GM06990 (cell line): ENCODE measurements around the gene SGIP1.
"Not testable (repeated sequence)": the region's sequence is repeated elsewhere in the genome, so short reads cannot be mapped to it uniquely, and the experiment has no call there.

Experiments used
- DNase-seq: peaks from one replicate; pipeline ENCODE4 v3.0.0-alpha.2; 2011; ENCODE audit not compliant: insufficient read length; ENCODE audit errors: extremely low read depth
- H3K27me3 ChIP-seq: replicated peaks from 2 replicates; pipeline ENCODE4 v1.6.0; 2011; ENCODE audit warnings: low read length; ENCODE audit not compliant: control insufficient read depth, insufficient read depth
- H3K36me3 ChIP-seq: 2 replicates; pipeline ENCODE4 v1.5.1; 2011; ENCODE audit warnings: low read length; ENCODE audit not compliant: control insufficient read depth, insufficient read depth
- H3K4me3 ChIP-seq: replicated peaks from 2 replicates; pipeline ENCODE4 v1.5.1; 2011; ENCODE audit warnings: low read depth, mild to moderate bottlenecking, control low read depth, low read length
- TF ChIP-seq, protein P1 (sequence below): IDR thresholded peaks from 2 replicates; pipeline ENCODE4 v1.5.1; 2011; ENCODE audit warnings: low read length, control low read depth, mild to moderate bottlenecking, inconsistent platforms; ENCODE audit not compliant: insufficient read depth, poor library complexity, severe bottlenecking

SGIP1 gene

GRCh38 chr1:66583021-66583420 is 49.1 kb downstream of the SGIP1 start:
- Histone ChIP-seq H3K4me3 (no peak overlapping the region), H3K27me3 (no peaks in the 10 kb centered on the region), H3K36me3 (no peaks in the 10 kb centered on the region)
- TF ChIP-seq, protein P1, sequence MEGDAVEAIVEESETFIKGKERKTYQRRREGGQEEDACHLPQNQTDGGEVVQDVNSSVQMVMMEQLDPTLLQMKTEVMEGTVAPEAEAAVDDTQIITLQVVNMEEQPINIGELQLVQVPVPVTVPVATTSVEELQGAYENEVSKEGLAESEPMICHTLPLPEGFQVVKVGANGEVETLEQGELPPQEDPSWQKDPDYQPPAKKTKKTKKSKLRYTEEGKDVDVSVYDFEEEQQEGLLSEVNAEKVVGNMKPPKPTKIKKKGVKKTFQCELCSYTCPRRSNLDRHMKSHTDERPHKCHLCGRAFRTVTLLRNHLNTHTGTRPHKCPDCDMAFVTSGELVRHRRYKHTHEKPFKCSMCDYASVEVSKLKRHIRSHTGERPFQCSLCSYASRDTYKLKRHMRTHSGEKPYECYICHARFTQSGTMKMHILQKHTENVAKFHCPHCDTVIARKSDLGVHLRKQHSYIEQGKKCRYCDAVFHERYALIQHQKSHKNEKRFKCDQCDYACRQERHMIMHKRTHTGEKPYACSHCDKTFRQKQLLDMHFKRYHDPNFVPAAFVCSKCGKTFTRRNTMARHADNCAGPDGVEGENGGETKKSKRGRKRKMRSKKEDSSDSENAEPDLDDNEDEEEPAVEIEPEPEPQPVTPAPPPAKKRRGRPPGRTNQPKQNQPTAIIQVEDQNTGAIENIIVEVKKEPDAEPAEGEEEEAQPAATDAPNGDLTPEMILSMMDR = no peak
- DNase-seq = no peak

DNA sequence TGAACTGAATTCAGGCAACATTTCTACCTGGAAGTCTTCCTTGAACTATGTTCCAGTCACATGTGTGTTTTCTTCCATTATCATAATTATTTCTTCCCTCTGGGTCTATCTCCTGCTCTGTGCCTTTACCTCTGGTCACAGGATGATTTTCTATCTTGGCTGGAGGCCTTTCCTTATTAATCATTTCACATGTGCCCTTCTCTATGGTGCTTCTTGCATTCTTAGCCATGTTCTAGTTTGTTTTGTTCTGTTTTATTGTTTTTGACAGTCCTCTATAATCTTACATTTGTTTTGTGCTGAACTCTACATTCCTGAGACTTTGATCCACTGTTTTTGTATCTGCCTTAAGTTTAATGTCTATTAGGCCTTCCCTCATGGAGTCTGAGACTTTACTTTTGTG is 51.0 kb downstream of the SGIP1 start:
- no peak for DNase-seq
- TF ChIP-seq, protein P1 = no peak
- Histone ChIP-seq H3K36me3 (no peaks in the 10 kb centered on the region), H3K27me3 (no peaks in the 10 kb centered on the region), H3K4me3 (no peak overlapping the region)

DNA sequence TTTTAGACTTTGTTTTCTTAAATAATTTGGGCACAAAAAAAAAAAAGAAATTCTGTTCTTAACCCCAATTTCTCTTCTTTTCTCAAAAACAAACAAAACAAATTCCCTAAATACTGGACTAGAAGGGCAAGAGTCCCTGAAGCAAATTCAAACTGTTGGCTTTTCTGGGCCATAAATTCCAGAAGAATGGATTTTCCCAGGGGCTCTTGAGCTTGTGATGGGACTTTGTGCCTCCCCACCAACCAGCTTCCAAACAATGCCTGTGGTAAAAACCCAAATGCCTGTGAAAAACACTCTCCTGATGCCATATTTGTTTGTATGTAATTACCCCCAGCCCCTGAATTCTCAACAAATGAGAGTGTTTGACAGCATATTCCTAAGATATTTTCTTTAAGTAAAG is 55.4 kb downstream of the SGIP1 start:
- no peak for DNase-seq
- Histone ChIP-seq H3K27me3 (no peaks in the 10 kb centered on the region), H3K36me3 (no peaks in the 10 kb centered on the region), H3K4me3 (no peak overlapping the region)
- TF ChIP-seq, protein P1 = no peak

- not testable (repeated sequence) for H3K27me3 ChIP-seq, H3K4me3 ChIP-seq, DNase-seq, H3K36me3 ChIP-seq
Observed at GRCh38 chr1:66592106-66592507, 58.2 kb downstream of the SGIP1 start.

DNA sequence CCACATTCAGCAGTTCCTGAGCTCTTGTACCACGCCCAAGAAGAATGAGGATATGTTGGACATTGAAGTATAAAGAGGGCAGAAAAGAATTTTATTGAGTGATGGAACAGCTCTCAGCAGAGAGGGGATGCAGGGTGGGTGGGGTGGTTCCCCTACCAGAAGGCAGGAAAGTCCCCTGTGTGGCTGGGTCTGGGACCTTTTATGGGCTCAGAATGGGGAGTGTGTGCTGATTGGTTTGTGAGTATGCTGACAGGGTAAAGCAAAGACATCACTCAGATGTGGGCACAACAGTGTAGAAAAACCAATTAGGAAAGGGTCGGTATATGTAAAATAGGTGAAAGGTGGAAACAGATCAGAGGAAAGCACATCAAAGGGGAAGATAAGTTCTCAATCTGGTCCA is 62.2 kb downstream of the SGIP1 start:
- TF ChIP-seq, protein P1 = no peak
- H3K27me3 ChIP-seq = no peaks in the 10 kb centered on the region; the same call in 1 of the 2 replicates
- DNase-seq = no peak

GRCh38 chr1:66597500-66597899 is 63.5 kb downstream of the SGIP1 start:
- no peak for DNase-seq
- no peaks in the 10 kb centered on the region; the same call in 1 of the 2 replicates for H3K27me3 ChIP-seq
- no peaks in the 10 kb centered on the region for H3K36me3 ChIP-seq

More for the DNA sequence above, 62.2 kb downstream of the SGIP1 start:
- Histone ChIP-seq H3K4me3 (no peak overlapping the region), H3K36me3 (no peaks in the 10 kb centered on the region)

More at GRCh38 chr1:66597500-66597899, 63.5 kb downstream of the SGIP1 start:
- no peak overlapping the region for H3K4me3 ChIP-seq
- TF ChIP-seq, protein P1 = no peak
